Hepatic stellate cell (primary cell): ENCODE results near the gene DCTN1.
"Not testable (repeated sequence)": the region's sequence is repeated elsewhere in the genome, so short reads cannot be mapped to it uniquely, and the experiment has no call there.

ENCODE experiments used
- DNase-seq: peaks from one replicate; pipeline ENCODE4 v3.0.0; 2011; ENCODE audit warnings: low spot score

The DCTN1 gene

GRCh38 chr2:74369976-74370375 lies 10.1 kb downstream of the DCTN1 start:
- no peak for DNase-seq

- DNase-seq, result no peak
Observed at GRCh38 chr2:74368499-74368898, 11.6 kb downstream of the DCTN1 start.

- DNase-seq, result no peak
Observed at GRCh38 chr2:74367789-74368188, 12.3 kb downstream of the DCTN1 start.

GRCh38 chr2:74366036-74366435 lies 14.1 kb downstream of the DCTN1 start:
- DNase-seq, result no peak

- DNase-seq, result no peak
Observed at GRCh38 chr2:74364533-74365505, 15.3 kb downstream of the DCTN1 start.

GRCh38 chr2:74361327-74361726 lies 18.8 kb downstream of the DCTN1 start:
- DNase-seq, result no peak

- DNase-seq, result no peak
Observed at GRCh38 chr2:74357627-74358026, 22.5 kb downstream of the DCTN1 start.

- no peak for DNase-seq
Observed at GRCh38 chr2:74349889-74350288, 30.2 kb downstream of the DCTN1 start.

GRCh38 chr2:74347742-74348141 lies 32.4 kb downstream of the DCTN1 start:
- DNase-seq, result no peak

GRCh38 chr2:74347303-74347702 lies 32.8 kb downstream of the DCTN1 start:
- no peak for DNase-seq

- no peak for DNase-seq
Observed at GRCh38 chr2:74345272-74345943, 34.7 kb downstream of the DCTN1 start.

GRCh38 chr2:74343316-74343715 lies 36.8 kb downstream of the DCTN1 start, which contains the start of gene SLC4A5:
Gene SLC4A5 (minus strand): TSS chr2:74343416. CDS start chr2:74315023, 28,393 bp downstream.
- no peak for DNase-seq

GRCh38 chr2:74336227-74336626 lies 43.9 kb downstream of the DCTN1 start:
- not testable (repeated sequence) for DNase-seq

- peak; percentile 59 for DNase-seq
Observed at GRCh38 chr2:74334931-74335333, 45.2 kb downstream of the DCTN1 start.

- DNase-seq, result no peak
Observed at GRCh38 chr2:74333896-74334586, 46.1 kb downstream of the DCTN1 start.

GRCh38 chr2:74333175-74333574 lies 46.9 kb downstream of the DCTN1 start:
- DNase-seq, result peak; percentile 33

- no peak for DNase-seq
Observed at GRCh38 chr2:74332550-74333174, 47.4 kb downstream of the DCTN1 start.

- DNase-seq, result no peak
Observed at GRCh38 chr2:74328573-74328972, 51.5 kb downstream of the DCTN1 start.

- DNase-seq, result no peak
Observed at GRCh38 chr2:74328074-74328473, 52.0 kb downstream of the DCTN1 start.

- DNase-seq, result no peak
Observed at GRCh38 chr2:74327627-74328026, 52.5 kb downstream of the DCTN1 start.

- DNase-seq, result no peak
Observed at GRCh38 chr2:74327199-74327598, 52.9 kb downstream of the DCTN1 start.

- no peak for DNase-seq
Observed at GRCh38 chr2:74325815-74326214, 54.3 kb downstream of the DCTN1 start.
